Liver (tissue), 9 donors: ENCODE measurements around the gene CBLL1. TPM values are rescaled to one million over a fixed set of nuclear protein-coding genes. Genes with fewer than 3 reads are reported as not detected.

Experiments
- DNase-seq: peaks from one replicate; pipeline ENCODE4 v3.0.0-alpha.2; 2017; ENCODE audit warnings: low spot score
- H3K27ac ChIP-seq, 2 donors: one replicate each; pipeline ENCODE4 v1.7.0; 2013; ENCODE audit warnings: inconsistent platforms in 2 of 2, low read length in 2 of 2, control low read depth in 1 of 2, low read depth in 1 of 2, mild to moderate bottlenecking in 1 of 2
- H3K27me3 ChIP-seq, 4 donors: one replicate each; pipeline versions ENCODE4 v1.6.1 to v1.7.0; 2013; ENCODE audit warnings: low read length in 3 of 4, inconsistent platforms in 1 of 4, mild to moderate bottlenecking in 1 of 4, moderate library complexity in 1 of 4; ENCODE audit not compliant: control insufficient read depth in 4 of 4, insufficient read depth in 4 of 4
- H3K36me3 ChIP-seq, 4 donors: one replicate each; pipeline versions ENCODE4 v1.6.1 to v1.7.0; 2013; ENCODE audit warnings: low read length in 3 of 4, mild to moderate bottlenecking in 3 of 4, low read depth in 1 of 4, moderate library complexity in 1 of 4; ENCODE audit not compliant: control insufficient read depth in 4 of 4, insufficient read depth in 3 of 4
- H3K4me1 ChIP-seq, 4 donors: one replicate each; pipeline versions ENCODE4 v1.6.1 to v1.7.0; 2013; ENCODE audit warnings: low read length in 3 of 4, mild to moderate bottlenecking in 3 of 4, moderate library complexity in 1 of 4; ENCODE audit not compliant: control insufficient read depth in 4 of 4, insufficient read depth in 4 of 4
- H3K4me3 ChIP-seq, 3 donors: one replicate each; pipeline versions ENCODE4 v1.6.1 to v1.7.0; 2013; ENCODE audit warnings: low read length in 3 of 3, control low read depth in 1 of 3, low read depth in 1 of 3, mild to moderate bottlenecking in 1 of 3
- H3K9ac ChIP-seq, 2 donors: one replicate each; pipeline ENCODE4 v1.7.0; 2013; ENCODE audit warnings: low read length in 2 of 2, mild to moderate bottlenecking in 2 of 2, moderate library complexity in 2 of 2, control low read depth in 1 of 2, low read depth in 1 of 2
- H3K9me3 ChIP-seq, 4 donors: one replicate each; pipeline versions ENCODE4 v1.6.1 to v1.7.0; 2013; ENCODE audit warnings: low read length in 3 of 4; ENCODE audit not compliant: control insufficient read depth in 4 of 4
- ATF3 ChIP-seq: IDR thresholded peaks from 2 replicates; pipeline ENCODE4 v1.6.1; 2016; ENCODE audit warnings: antibody characterized with exemption
- EGR1 ChIP-seq, 2 donors: IDR thresholded peaks; 2 replicates each; pipeline ENCODE4 v1.6.1; 2016 to 2018; ENCODE audit warnings: antibody characterized with exemption in 2 of 2, low read depth in 2 of 2
- FOXA1 ChIP-seq: IDR thresholded peaks from 2 replicates; pipeline ENCODE4 v1.6.1; 2016; ENCODE audit warnings: antibody characterized with exemption
- FOXA2 ChIP-seq: IDR thresholded peaks from 2 replicates; pipeline ENCODE4 v1.6.1; 2016; ENCODE audit warnings: antibody characterized with exemption
- HNF4G ChIP-seq: IDR thresholded peaks from 2 replicates; pipeline ENCODE4 v1.6.1; 2016; ENCODE audit warnings: antibody characterized with exemption
- JUND ChIP-seq, 2 donors: IDR thresholded peaks; 2 replicates each; pipeline ENCODE4 v1.6.1; 2016; ENCODE audit warnings: antibody characterized with exemption in 2 of 2
- RAD21 ChIP-seq, 2 donors: IDR thresholded peaks; 2 replicates each; pipeline ENCODE4 v1.6.1; 2016; ENCODE audit warnings: antibody characterized with exemption in 2 of 2, mild to moderate bottlenecking in 2 of 2
- REST ChIP-seq: IDR thresholded peaks from 2 replicates; pipeline ENCODE4 v1.6.1; 2016; ENCODE audit warnings: antibody characterized with exemption, mild to moderate bottlenecking
- RXRA ChIP-seq, 2 donors: IDR thresholded peaks; 2 replicates each; pipeline ENCODE4 v1.6.1; 2017 to 2018; ENCODE audit warnings: antibody characterized with exemption in 2 of 2, mild to moderate bottlenecking in 1 of 2
- SP1 ChIP-seq: IDR thresholded peaks from 2 replicates; pipeline ENCODE4 v1.6.1; 2018; ENCODE audit warnings: antibody characterized with exemption, mild to moderate bottlenecking
- YY1 ChIP-seq: IDR thresholded peaks from 2 replicates; pipeline ENCODE4 v1.6.1; 2016; ENCODE audit warnings: antibody characterized with exemption, mild to moderate bottlenecking
- ZBTB33 ChIP-seq: IDR thresholded peaks from 2 replicates; pipeline ENCODE4 v1.6.1; 2016; ENCODE audit warnings: antibody characterized with exemption
- WGBS: extraction: QIAGEN DNeasy Blood & Tissue Kit; methylation state at CpG from one replicate; pipeline ENCODE4 v1.1.7; 2013; 5-methylcytosine and 5-hydroxymethylcytosine counted together
- polyA plus RNA-seq, 2 donors: library from polyadenylated mRNA; stranded (reverse) in 1 of 2; unstranded in 1 of 2; fragments of 200-250 nt in 1 of 2; fragments of >200 nt in 1 of 2; fragmentation: Nextera tagmentation in 1 of 2; extraction: Ambion mirVana in 1 of 2; gene quantifications; one replicate each; pipeline versions ENCODE4 v1.2.1 to v1.2.3, GENCODE V29; 2013 to 2015
- total RNA-seq, 2 donors: library from RNA; depleted of rRNA; stranded (reverse); fragments of >200 nt; gene quantifications; one replicate each; pipeline ENCODE4 v1.2.3, GENCODE V29; 2014
- donor health status: healthy.
- donor health status: healthy.
- donor health status: healthy.
- donor health status: healthy.
- donor health status: healthy.

Gene CBLL1
- total and polyA plus RNA-seq, 4 donors = 5.2 to 17.0 (median 10.0) TPM

GRCh38 chr7:107694386-107694785, 49.6 kb upstream of the CBLL1 start:
- Histone ChIP-seq H3K4me3 (no peak overlapping the region), H3K9me3 (no peaks in the 10 kb centered on the region), H3K9ac (no peak overlapping the region), H3K27me3 (peaks cover 0 to 4% (median 0%) of the 10 kb centered on the region in 4 donors), H3K36me3 (no peaks in the 10 kb centered on the region), H3K27ac (no peak overlapping the region), H3K4me1 (no peaks in the 10 kb centered on the region)
- no peak for DNase-seq
- 75% methylated on average over 5 of the region's 5 CpGs for WGBS
- no peak for TF ChIP-seq YY1
- TF ChIP-seq SP1 = no peak
- TF ChIP-seq ATF3 = no peak
- TF ChIP-seq REST = no peak
- no peak for TF ChIP-seq RXRA (IDR thresholded peaks at IDR 0.05)
- TF ChIP-seq FOXA2 = no peak

- Histone ChIP-seq H3K36me3 (no peaks in the 10 kb centered on the region), H3K9ac (no peak overlapping the region), H3K4me1 (no peaks in the 10 kb centered on the region), H3K27me3 (no peaks in the 10 kb centered on the region), H3K4me3 (no peak overlapping the region), H3K9me3 (no peaks in the 10 kb centered on the region), H3K27ac (no peak overlapping the region)
- TF ChIP-seq ZBTB33 (no peak), HNF4G (no peak), FOXA1 (no peak), ATF3 (no peak), JUND (IDR thresholded peaks at IDR 0.05) (no peak), RAD21 (IDR thresholded peaks at IDR 0.05) (no peak), RXRA (IDR thresholded peaks at IDR 0.05) (no peak), FOXA2 (no peak), EGR1 (IDR thresholded peaks at IDR 0.05; ENCODE audit: low read depth in 2 of 2) (no peak)
- WGBS = 91% methylated on average over 4 of the region's 4 CpGs
- DNase-seq = no peak
Measured at GRCh38 chr7:107696330-107696946, 47.5 kb upstream of the CBLL1 start.
